SH-SY5Y (cell line): ENCODE results near the gene PTPRG.

Experiments used
- GATA2 ChIP-seq: IDR thresholded peaks from 2 replicates; pipeline ENCODE4 v1.6.1; 2011; ENCODE audit warnings: mild to moderate bottlenecking, low read depth, low read length
- GATA3 ChIP-seq: IDR thresholded peaks from 2 replicates; pipeline ENCODE4 v1.6.1; 2011; ENCODE audit warnings: low read depth, mild to moderate bottlenecking, low read length, moderate library complexity

DNA sequence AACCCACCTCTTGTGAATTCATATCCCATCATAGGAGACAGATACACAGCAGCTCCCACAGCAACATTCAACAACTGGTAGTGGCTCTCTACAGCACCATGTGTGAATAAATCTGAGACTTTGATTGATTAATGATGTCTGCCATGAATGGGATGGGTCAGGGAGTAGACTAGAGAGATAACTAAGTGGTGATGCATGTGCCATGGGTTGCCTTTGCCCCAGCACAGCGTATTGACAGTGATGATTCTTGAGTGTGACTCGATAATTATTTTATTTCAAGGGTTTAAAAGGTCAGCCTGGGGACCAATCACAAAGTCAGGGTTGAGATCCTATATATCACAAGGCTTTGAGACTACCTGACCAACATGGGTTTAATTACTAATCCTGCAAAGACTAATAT, 295.9 kb downstream of the PTPRG start:
- TF ChIP-seq GATA3 = no peak
- TF ChIP-seq GATA2 = no peak
